Psoas muscle (tissue), 8 donors: ENCODE results near the gene L1CAM. TPM values are rescaled to one million over a fixed set of nuclear protein-coding genes. Genes with fewer than 3 reads are reported as not detected.

Experiments
- ATAC-seq, 4 donors: fragments of 200-7000 bp; cut with Tn5 transposase; one replicate each; pipeline ENCODE4 v1.9.1; 2020; ENCODE audit warnings: moderate library complexity in 3 of 4, mild to moderate bottlenecking in 2 of 4
- DNase-seq, 2 donors: peaks; one replicate each; pipeline ENCODE4 v3.0.0-alpha.2; 2020
- H3K27ac ChIP-seq: fragments of 200-600 bp; one replicate; pipeline ENCODE4 v1.8.0; 2022
- H3K27me3 ChIP-seq, 3 donors: fragments of 200-600 bp in 1 of 3; one replicate each; pipeline versions ENCODE4 v1.6.1 to v1.8.0; 2013 to 2022; ENCODE audit warnings: low read length in 2 of 3, mild to moderate bottlenecking in 2 of 3, moderate library complexity in 1 of 3; ENCODE audit not compliant: insufficient read depth in 3 of 3
- H3K36me3 ChIP-seq, 2 donors: fragments of 200-600 bp in 1 of 2; one replicate each; pipeline versions ENCODE4 v1.6.1 to v1.8.0; 2013 to 2022; ENCODE audit warnings: low read depth in 1 of 2, mild to moderate bottlenecking in 1 of 2, moderate library complexity in 1 of 2; ENCODE audit not compliant: insufficient read depth in 1 of 2
- H3K4me1 ChIP-seq: fragments of 200-600 bp; one replicate; pipeline ENCODE4 v1.8.0; 2022
- H3K4me3 ChIP-seq: fragments of 200-600 bp; one replicate; pipeline ENCODE4 v1.8.0; 2022; ENCODE audit warnings: mild to moderate bottlenecking
- H3K9me3 ChIP-seq: fragments of 200-600 bp; one replicate; pipeline ENCODE4 v1.8.0; 2022
- WGBS, 3 donors: extraction: QIAGEN DNeasy Blood & Tissue Kit; methylation state at CpG; one replicate each; pipeline versions ENCODE4 v1.1.6 to v1.1.7; 2013; 5-methylcytosine and 5-hydroxymethylcytosine counted together
- intact Hi-C, 2 donors: fragments of 100-400 bp; cut with DNase I; formaldehyde crosslinking; loops; one replicate each; pipeline versions ENCODE4 v1.11.0 to v1.14.2; 2022
- polyA plus RNA-seq, 3 donors: library from polyadenylated mRNA; stranded (reverse); fragments of 200-250 nt; gene quantifications; one replicate each; pipeline ENCODE4 v1.2.3, GENCODE V29; 2013
- total RNA-seq, 4 donors: library from RNA; stranded (reverse); fragmentation: NEBNext Ultra II Directional in 2 of 4; extraction: Animal tissue kit (Norgen Biotek cat#: 25700) in 2 of 4; gene quantifications; one replicate each; pipeline versions ENCODE4 v1.2.1 to v1.2.4, GENCODE V29; 2021 to 2023
- TF ChIP-seq, protein P1 (sequence below): fragments of 200-600 bp; IDR thresholded peaks from one replicate; pipeline ENCODE4 v1.8.0; 2022; ENCODE audit warnings: antibody characterized with exemption
- donor health status: healthy with polysubstance abuse.
- donor health status: DM: no; HTN: no; CAD: no; lungs with moderate emphysema.
- donor health status: Bipolar disorder and iron deficiency.
- donor health status: healthy.
- donor health status: DM: yes; HTN: yes; CAD: no.
- donor health status: DM: no; HTN: no; CAD: no.
- donor health status: DM: no; HTN: no; CAD: no.
- donor health status: DM: yes; HTN: yes; CAD: no.

Gene L1CAM
- total and polyA plus RNA-seq, 7 donors = 0.22 to 1.5 (median 0.46) TPM

DNA sequence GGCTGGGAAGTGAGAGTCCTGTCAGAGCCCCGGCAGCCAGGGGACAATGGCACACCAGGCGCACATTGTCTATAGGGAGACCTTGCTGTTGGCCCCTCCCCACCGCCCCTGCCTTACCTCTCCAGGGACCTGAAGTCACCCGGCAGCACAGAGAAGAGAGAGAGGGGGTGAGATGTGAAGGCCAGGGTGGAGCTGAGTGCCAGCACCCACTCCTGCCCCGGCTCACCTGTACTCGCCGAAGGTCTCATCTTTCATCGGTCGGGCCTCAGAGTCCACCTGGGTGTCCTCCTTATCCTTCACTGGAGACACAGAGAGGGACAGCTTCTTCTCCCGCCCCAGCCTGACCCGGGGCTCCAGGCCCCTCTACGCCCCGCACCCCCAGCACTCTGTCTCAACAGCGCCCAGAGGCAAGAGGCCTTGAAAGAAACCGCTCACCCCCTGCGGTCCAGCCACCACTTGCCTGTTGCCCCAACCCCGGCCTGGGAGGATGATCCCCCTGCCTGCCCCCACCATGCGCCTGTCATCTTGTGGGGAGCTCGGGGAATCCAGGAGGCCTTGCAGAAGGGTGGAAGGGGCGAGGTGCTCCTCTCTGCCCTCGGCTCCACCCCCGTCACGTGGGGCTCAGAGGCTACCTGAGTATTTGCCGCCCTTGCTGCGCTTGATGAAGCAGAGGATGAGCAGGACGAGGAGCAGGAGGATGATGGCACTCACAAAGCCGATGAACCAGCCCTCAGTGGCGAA, 22.6 kb downstream of the L1CAM start:
- intact Hi-C loops = no loop called here
- no peak overlapping the region for H3K4me3 ChIP-seq
- DNase-seq (no peak), ATAC-seq (no peak)
- H3K27ac ChIP-seq = no peak overlapping the region
- no peaks in the 10 kb centered on the region for H3K4me1 ChIP-seq
- TF ChIP-seq, protein P1, sequence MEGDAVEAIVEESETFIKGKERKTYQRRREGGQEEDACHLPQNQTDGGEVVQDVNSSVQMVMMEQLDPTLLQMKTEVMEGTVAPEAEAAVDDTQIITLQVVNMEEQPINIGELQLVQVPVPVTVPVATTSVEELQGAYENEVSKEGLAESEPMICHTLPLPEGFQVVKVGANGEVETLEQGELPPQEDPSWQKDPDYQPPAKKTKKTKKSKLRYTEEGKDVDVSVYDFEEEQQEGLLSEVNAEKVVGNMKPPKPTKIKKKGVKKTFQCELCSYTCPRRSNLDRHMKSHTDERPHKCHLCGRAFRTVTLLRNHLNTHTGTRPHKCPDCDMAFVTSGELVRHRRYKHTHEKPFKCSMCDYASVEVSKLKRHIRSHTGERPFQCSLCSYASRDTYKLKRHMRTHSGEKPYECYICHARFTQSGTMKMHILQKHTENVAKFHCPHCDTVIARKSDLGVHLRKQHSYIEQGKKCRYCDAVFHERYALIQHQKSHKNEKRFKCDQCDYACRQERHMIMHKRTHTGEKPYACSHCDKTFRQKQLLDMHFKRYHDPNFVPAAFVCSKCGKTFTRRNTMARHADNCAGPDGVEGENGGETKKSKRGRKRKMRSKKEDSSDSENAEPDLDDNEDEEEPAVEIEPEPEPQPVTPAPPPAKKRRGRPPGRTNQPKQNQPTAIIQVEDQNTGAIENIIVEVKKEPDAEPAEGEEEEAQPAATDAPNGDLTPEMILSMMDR = no peak
- no peaks in the 10 kb centered on the region for H3K9me3 ChIP-seq
- 70 to 79% (median 76%) methylated on average over 24 to 28 of the region's 28 CpGs for WGBS, 3 donors
- H3K36me3 ChIP-seq = no peaks in the 10 kb centered on the region
- peaks cover 0 to 19% (median 2%) of the 10 kb centered on the region in 3 donors for H3K27me3 ChIP-seq

DNA sequence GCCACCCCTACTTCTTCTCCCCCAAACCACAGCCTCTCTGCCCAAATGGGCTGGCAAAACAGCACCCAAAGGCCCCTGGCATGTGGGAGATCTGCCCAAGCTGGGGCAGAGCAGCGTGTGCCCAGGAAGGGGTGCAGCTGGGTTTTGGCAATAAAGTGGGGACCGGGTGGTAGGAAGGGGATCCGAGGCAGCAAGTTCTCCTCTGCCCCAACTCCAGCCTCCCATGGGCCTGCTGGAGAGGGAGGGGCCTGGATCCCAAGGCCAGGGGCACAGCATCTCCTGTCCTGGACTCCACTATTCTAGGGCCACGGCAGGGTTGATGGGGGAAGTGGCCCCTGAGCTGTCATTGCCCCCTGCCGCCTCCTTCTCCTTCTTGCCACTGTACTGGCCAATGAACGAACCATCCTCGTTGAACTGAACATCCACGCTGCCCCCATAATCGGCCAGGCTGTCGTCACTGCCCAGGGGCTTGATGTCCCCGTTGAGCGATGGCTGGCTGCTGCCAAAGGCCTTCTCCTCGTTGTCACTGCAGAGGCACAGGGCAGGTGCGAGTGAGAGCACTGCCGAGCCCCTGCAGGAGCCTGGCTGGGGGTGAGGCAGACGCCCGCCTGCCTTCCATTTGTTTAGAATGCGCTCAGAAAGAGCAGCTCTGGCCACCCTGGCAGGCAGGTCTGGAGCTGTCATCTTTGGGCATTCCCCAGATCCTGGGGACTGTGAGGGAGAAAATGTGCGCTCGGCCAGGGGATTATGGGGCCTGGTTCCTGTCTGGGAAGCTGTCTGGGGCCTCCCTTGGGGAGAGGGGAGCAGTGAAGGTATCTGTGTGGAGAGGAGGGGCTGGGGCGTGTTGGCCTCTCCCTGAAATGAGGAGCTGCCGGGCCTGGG, 23.4 kb downstream of the L1CAM start:
- Histone ChIP-seq H3K36me3 (no peaks in the 10 kb centered on the region), H3K9me3 (no peaks in the 10 kb centered on the region), H3K27me3 (peaks cover 0 to 19% (median 2%) of the 10 kb centered on the region in 3 donors), H3K4me3 (no peak overlapping the region), H3K4me1 (no peaks in the 10 kb centered on the region), H3K27ac (no peak overlapping the region)
- intact Hi-C loops = no loop called here
- TF ChIP-seq, protein P1 = no peak
- ATAC-seq = no peak
- no peak for DNase-seq
- WGBS, 3 donors = 62 to 69% (median 62%) methylated on average over 17 to 22 of the region's 22 CpGs

DNA sequence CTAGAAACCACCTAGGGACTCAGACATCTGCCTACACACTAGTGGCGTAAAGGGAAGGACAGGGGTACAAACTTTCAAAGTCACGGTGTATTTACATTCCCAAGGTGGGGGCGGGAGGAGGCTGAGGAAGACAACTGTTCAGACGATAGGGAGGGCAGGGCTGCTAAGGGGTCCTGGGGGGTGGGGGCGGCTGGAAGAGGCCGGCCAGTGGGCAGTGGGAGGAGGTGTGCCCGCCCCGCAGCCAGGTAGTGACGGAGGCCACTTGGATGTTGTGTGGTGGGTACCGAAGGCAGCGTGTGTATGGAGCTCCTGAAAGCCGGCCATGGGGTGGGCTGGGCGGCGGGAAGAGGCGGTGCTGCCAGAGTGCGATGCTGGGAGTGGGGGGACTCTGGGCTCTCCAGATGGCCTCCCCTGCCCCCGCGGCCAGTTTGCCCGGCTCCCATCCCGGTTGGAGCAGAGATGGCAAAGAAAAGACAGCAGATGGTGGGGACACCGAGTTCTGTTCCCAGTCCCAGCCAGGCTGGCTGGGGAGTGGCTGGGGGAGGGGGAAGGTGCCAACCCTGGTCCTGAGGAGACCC, 24.2 kb downstream of the L1CAM start:
- 46 to 69% (median 49%) methylated on average over 15 to 21 of the region's 21 CpGs for WGBS, 3 donors
- TF ChIP-seq, protein P1 = no peak
- no peaks in the 10 kb centered on the region for H3K36me3 ChIP-seq
- H3K27me3 ChIP-seq = peaks cover 0 to 22% (median 2%) of the 10 kb centered on the region in 3 donors
- no peak overlapping the region for H3K27ac ChIP-seq
- no peak for ATAC-seq
- no peaks in the 10 kb centered on the region for H3K9me3 ChIP-seq
- H3K4me1 ChIP-seq = no peaks in the 10 kb centered on the region
- intact Hi-C loops = no loop called here
- H3K4me3 ChIP-seq = no peak overlapping the region
- DNase-seq = no peak

DNA sequence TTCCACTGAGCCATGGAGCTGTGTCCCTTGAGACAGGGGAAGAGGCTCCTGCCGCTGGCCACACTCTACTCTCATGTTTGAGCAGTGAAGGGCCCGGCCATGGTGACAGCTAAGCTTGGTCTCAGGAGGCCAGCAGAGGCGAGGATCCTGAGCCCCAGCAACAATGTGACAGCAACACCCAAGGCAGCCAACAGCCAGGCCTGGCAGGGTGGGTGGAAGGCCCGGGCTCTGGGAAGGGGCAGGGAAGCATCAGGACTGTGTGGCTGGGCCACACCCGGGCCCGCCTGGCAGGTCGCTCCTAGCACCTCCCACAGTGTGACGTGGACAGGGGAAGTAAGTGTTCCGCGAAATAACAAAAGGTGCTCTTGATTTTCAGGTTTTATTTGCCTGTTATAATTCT, 24.8 kb downstream of the L1CAM start:
- H3K36me3 ChIP-seq = no peaks in the 10 kb centered on the region
- H3K4me3 ChIP-seq = no peak overlapping the region
- H3K27ac ChIP-seq = no peak overlapping the region
- TF ChIP-seq, protein P1 = no peak
- ATAC-seq (no peak), DNase-seq (no peak)
- H3K4me1 ChIP-seq = no peaks in the 10 kb centered on the region
- intact Hi-C loops = no loop called here
- WGBS, 3 donors = 72 to 80% (median 75%) methylated on average over 6 to 10 of the region's 10 CpGs
- no peaks in the 10 kb centered on the region for H3K9me3 ChIP-seq
- peaks cover 0 to 28% (median 2%) of the 10 kb centered on the region in 3 donors for H3K27me3 ChIP-seq
